Prostate gland (tissue), 2 donors: ENCODE data around the gene FRMPD4. TPM values are rescaled to one million over a fixed set of nuclear protein-coding genes. Genes with fewer than 3 reads are reported as not detected.

Source experiments
- DNase-seq: peaks from one replicate; pipeline ENCODE4 v3.0.0-alpha.2; 2019; ENCODE audit warnings: low spot score
- H3K27ac ChIP-seq, 2 donors: fragments of 200-600 bp; sonication (generic); 2 replicates each; pipeline ENCODE4 v1.5.1; 2017 to 2019
- H3K27me3 ChIP-seq: fragments of 200-600 bp; sonication (generic); replicated peaks from 2 replicates; pipeline ENCODE4 v1.5.1; 2019; ENCODE audit not compliant: insufficient read depth
- H3K36me3 ChIP-seq, 2 donors: fragments of 200-600 bp; sonication (generic); 1 replicate in 1 of 2; 2 replicates in 1 of 2; pipeline versions ENCODE4 v1.5.1 to v1.8.1; 2017 to 2019
- H3K4me1 ChIP-seq: fragments of 200-600 bp; sonication (generic); replicated peaks from 2 replicates; pipeline ENCODE4 v1.5.1; 2019
- H3K4me3 ChIP-seq, 2 donors: fragments of 200-600 bp; sonication (generic); 2 replicates each; pipeline ENCODE4 v1.5.1; 2017 to 2019
- H3K9me3 ChIP-seq: fragments of 200-600 bp; sonication (generic); 2 replicates; pipeline ENCODE4 v1.5.1; 2017
- POLR2A ChIP-seq: fragments of 450-650 bp; IDR thresholded peaks from one replicate; pipeline ENCODE4 v1.6.1; 2016; ENCODE audit warnings: antibody characterized with exemption, mild to moderate bottlenecking
- POLR2AphosphoS5 ChIP-seq: sonication (generic); formaldehyde crosslinking; IDR thresholded peaks from one replicate; pipeline ENCODE4 v1.6.1; 2017; ENCODE audit warnings: antibody characterized with exemption
- WGBS: methylation state at CpG from one replicate; pipeline ENCODE4 v1.1.5; 2018; 5-methylcytosine and 5-hydroxymethylcytosine counted together
- intact Hi-C: fragments of 100-400 bp; cut with DNase I; formaldehyde crosslinking; loops from one replicate; pipeline ENCODE4 v1.14.2; 2022
- total RNA-seq, 2 donors: library from RNA; depleted of rRNA; stranded (reverse); fragments of >200 nt; gene quantifications; one replicate each; pipeline ENCODE4 v1.1.0, GENCODE V29; 2016
- TF ChIP-seq, protein P1 (sequence below), 4 experiments: fragments of 200-600 bp in 2 of 4; fragments of 450-650 bp in 2 of 4; sonication (generic) in 2 of 4; IDR thresholded peaks; 1 replicate in 3 of 4; 2 replicates in 1 of 4; pipeline ENCODE4 v1.5.1; 2016 to 2019; ENCODE audit warnings: antibody characterized with exemption in 4 of 4, mild to moderate bottlenecking in 2 of 4, moderate library complexity in 2 of 4

FRMPD4 gene
- total RNA-seq, 2 donors from 2014 or later: 0.09 to 1.2 TPM

GRCh38 chrX:12463873-12464272 lies 325.6 kb downstream of the FRMPD4 start:
- no peaks in the 10 kb centered on the region for H3K4me1 ChIP-seq
- TF ChIP-seq, protein P1, sequence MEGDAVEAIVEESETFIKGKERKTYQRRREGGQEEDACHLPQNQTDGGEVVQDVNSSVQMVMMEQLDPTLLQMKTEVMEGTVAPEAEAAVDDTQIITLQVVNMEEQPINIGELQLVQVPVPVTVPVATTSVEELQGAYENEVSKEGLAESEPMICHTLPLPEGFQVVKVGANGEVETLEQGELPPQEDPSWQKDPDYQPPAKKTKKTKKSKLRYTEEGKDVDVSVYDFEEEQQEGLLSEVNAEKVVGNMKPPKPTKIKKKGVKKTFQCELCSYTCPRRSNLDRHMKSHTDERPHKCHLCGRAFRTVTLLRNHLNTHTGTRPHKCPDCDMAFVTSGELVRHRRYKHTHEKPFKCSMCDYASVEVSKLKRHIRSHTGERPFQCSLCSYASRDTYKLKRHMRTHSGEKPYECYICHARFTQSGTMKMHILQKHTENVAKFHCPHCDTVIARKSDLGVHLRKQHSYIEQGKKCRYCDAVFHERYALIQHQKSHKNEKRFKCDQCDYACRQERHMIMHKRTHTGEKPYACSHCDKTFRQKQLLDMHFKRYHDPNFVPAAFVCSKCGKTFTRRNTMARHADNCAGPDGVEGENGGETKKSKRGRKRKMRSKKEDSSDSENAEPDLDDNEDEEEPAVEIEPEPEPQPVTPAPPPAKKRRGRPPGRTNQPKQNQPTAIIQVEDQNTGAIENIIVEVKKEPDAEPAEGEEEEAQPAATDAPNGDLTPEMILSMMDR (IDR thresholded peaks at IDR 0.05): no peak
- TF ChIP-seq POLR2AphosphoS5: no peak
- no peak for TF ChIP-seq POLR2A

DNA sequence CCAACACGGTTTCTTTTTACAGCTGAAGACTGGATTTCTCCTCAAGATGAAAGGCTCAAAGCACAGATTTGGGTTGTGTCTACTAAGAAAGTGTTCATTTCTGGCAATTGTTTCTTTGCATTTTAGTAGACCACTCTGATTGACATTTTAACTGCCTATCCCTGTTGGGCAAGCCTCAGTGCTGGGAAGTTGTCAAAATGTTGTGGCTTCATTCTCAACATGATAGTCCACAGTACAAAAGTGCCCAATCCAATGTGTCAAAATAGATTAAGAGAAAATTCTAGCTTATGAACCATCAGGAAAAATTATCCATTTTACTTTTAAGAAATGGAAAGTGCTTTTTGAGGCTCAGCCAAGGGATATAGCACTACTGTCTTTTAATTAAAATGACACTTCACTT lies 329.0 kb downstream of the FRMPD4 start:
- WGBS: 31% methylated on average over 1 of the region's 1 CpG
- TF ChIP-seq, protein P1 (IDR thresholded peaks at IDR 0.05): no peak
- TF ChIP-seq POLR2AphosphoS5 (no peak), POLR2A (no peak)

More at GRCh38 chrX:12463873-12464272, 325.6 kb downstream of the FRMPD4 start:
- Histone ChIP-seq H3K27me3 (no peaks in the 10 kb centered on the region), H3K36me3 (no peaks in the 10 kb centered on the region), H3K9me3 (no peaks in the 10 kb centered on the region), H3K4me3 (no peak overlapping the region), H3K27ac (no peak overlapping the region)
- 95% methylated on average over 2 of the region's 2 CpGs for WGBS
- intact Hi-C loops: no loop called here
- DNase-seq: no peak

DNA sequence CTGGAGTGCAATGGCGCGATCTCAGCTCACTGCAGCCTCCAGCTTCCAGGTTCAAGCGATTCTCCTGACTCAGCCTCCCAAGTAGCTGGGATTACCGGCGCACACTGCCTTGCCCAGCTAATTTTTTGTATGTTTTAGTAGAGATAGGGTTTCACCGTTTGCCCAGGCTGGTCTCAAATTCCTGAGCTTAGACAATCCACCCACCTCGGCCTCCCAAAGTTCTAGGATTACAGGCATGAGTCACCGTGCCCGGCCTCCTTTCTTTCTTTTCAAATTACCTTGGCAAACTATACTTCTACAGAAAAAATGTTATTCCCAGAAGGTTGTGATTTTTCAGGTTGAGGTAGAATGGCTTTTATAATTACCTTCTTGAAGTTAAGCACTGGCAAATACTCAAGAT lies 331.0 kb downstream of the FRMPD4 start:
- TF ChIP-seq, protein P1 (IDR thresholded peaks at IDR 0.05): no peak
- TF ChIP-seq POLR2AphosphoS5 (no peak), POLR2A (no peak)
- Histone ChIP-seq H3K4me1 (no peaks in the 10 kb centered on the region), H3K27me3 (no peaks in the 10 kb centered on the region), H3K4me3 (no peak overlapping the region), H3K9me3 (no peaks in the 10 kb centered on the region), H3K27ac (no peak overlapping the region), H3K36me3 (no peaks in the 10 kb centered on the region)
- WGBS: 75% methylated on average over 6 of the region's 9 CpGs
- intact Hi-C loops: no loop called here
- DNase-seq: no peak

More for the DNA sequence above, 329.0 kb downstream of the FRMPD4 start:
- Histone ChIP-seq H3K4me1 (no peaks in the 10 kb centered on the region), H3K4me3 (no peak overlapping the region), H3K27me3 (no peaks in the 10 kb centered on the region), H3K27ac (no peak overlapping the region), H3K36me3 (no peaks in the 10 kb centered on the region), H3K9me3 (no peaks in the 10 kb centered on the region)
- intact Hi-C loops: no loop called here
- no peak for DNase-seq

DNA sequence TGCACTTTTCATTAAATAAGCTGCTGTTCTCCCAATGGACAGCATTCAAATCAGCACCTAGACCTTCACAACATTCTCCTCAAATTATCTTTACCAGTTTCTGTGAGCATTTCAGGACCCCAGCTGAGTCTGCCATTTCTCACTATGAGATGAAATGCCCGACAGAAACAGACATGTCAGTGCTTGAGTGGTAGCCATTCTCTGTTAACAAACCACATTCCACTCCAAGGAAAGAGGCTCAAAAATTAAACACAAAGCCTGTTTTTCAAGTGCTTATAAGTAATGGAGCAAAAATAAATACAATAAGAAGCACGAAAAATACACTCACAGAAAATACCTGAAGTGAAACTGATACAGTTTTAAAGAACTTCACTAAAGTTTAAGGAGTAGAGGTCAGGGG lies 332.8 kb downstream of the FRMPD4 start:
- Histone ChIP-seq H3K27ac (no peak overlapping the region), H3K4me3 (no peak overlapping the region), H3K4me1 (no peaks in the 10 kb centered on the region), H3K9me3 (no peaks in the 10 kb centered on the region), H3K27me3 (no peaks in the 10 kb centered on the region), H3K36me3 (no peaks in the 10 kb centered on the region)
- TF ChIP-seq POLR2AphosphoS5: no peak
- no peak for TF ChIP-seq POLR2A
- TF ChIP-seq, protein P1 (IDR thresholded peaks at IDR 0.05): no peak
- intact Hi-C loops: no loop called here
- no peak for DNase-seq
- WGBS: 32% methylated on average over 2 of the region's 2 CpGs

GRCh38 chrX:12480956-12481355 lies 342.7 kb downstream of the FRMPD4 start:
- Histone ChIP-seq H3K27me3 (no peaks in the 10 kb centered on the region), H3K36me3 (no peaks in the 10 kb centered on the region), H3K9me3 (no peaks in the 10 kb centered on the region), H3K4me1 (no peaks in the 10 kb centered on the region), H3K27ac (no peak overlapping the region), H3K4me3 (no peak overlapping the region)
- intact Hi-C loops: no loop called here
- TF ChIP-seq, protein P1 (IDR thresholded peaks at IDR 0.05): no peak
- TF ChIP-seq POLR2A (no peak), POLR2AphosphoS5 (no peak)
- DNase-seq: no peak
- WGBS: 82% methylated on average over 3 of the region's 3 CpGs
